Measurements from ENCODE around the gene WDR7.

DNA sequence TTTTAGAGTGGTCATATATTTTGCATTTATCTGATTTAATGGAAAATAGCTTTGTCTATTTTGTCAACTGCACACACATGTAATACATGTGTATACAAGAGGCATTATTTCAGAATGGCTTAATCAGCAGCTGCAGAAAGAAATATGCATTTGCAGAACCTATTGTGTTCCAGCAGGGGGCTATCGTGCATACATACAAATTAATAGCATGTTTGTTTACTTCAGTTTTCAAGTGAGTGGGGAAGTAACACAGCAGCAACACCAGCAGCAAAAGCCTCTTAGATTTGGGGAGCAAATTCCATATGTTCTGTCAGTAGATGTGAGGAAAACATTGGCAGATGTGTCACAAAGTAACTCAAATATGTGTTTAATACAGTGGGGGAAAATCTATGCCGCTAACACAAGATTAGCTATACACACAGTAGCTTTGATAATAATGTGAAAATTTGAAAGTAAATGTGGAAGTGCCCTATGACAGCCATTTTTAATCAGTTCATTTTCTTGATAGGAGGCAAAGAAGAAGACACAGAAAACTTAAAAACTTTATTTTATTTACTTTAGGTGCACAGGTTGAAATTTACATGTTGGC is 218.1 kb downstream of the WDR7 start:
- TF ChIP-seq, protein P1, sequence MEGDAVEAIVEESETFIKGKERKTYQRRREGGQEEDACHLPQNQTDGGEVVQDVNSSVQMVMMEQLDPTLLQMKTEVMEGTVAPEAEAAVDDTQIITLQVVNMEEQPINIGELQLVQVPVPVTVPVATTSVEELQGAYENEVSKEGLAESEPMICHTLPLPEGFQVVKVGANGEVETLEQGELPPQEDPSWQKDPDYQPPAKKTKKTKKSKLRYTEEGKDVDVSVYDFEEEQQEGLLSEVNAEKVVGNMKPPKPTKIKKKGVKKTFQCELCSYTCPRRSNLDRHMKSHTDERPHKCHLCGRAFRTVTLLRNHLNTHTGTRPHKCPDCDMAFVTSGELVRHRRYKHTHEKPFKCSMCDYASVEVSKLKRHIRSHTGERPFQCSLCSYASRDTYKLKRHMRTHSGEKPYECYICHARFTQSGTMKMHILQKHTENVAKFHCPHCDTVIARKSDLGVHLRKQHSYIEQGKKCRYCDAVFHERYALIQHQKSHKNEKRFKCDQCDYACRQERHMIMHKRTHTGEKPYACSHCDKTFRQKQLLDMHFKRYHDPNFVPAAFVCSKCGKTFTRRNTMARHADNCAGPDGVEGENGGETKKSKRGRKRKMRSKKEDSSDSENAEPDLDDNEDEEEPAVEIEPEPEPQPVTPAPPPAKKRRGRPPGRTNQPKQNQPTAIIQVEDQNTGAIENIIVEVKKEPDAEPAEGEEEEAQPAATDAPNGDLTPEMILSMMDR (IDR thresholded peaks at IDR 0.05; ENCODE audit: low read length), result peak; percentile 78
- TF ChIP-seq EZH2 (optimal IDR thresholded peaks at IDR 0.05; ENCODE audit: low read depth, low read length) (no peak), EZH2phosphoT487 (IDR thresholded peaks at IDR 0.05; ENCODE audit: low read length) (no peak)
